ENCODE data around the gene SLC1A2. TPM values are rescaled to one million over a fixed set of nuclear protein-coding genes. Genes with fewer than 3 reads are reported as not detected.

Gene SLC1A2
- total and polyA plus RNA-seq, 2 of the 4 experiments (the other 2 are of a cell fraction): 0.15 to 0.54 TPM

- Histone ChIP-seq H3K4me3 (ENCODE audit: insufficient read depth, low read depth, low read length) (no peak overlapping the region), H4K91ac (ENCODE audit: insufficient read depth, low read depth, low read length) (no peak overlapping the region), H4K5ac (ENCODE audit: low read depth, low read length) (no peak overlapping the region), H3K27me3 (ENCODE audit: control insufficient read depth, insufficient read depth, low read length) (no peaks in the 10 kb centered on the region), H2BK120ac (ENCODE audit: low read depth, low read length) (peak overlapping the region; percentile 44; the same call in 1 of the 2 replicates), H3K14ac (replicated peaks; ENCODE audit: low read depth, low read length) (no peak overlapping the region), H3K9me1 (ENCODE audit: insufficient read depth, low read length) (no peaks in the 10 kb centered on the region), H4K8ac (ENCODE audit: low read depth in 2 of 2, low read length in 2 of 2) (no peak overlapping the region), H3K4ac (ENCODE audit: low read depth, low read length) (0 out of 2 replicates have a peak overlapping the region, but pooled peaks have one; percentile 18), H2BK5ac (ENCODE audit: low read depth, low read length, poor library complexity, severe bottlenecking) (peak overlapping the region; percentile 35), H3K23ac (ENCODE audit: low read depth, low read length) (no peak overlapping the region), H3K56ac (ENCODE audit: extremely low read depth, insufficient read depth, low read length) (no peak overlapping the region), H3K9me3 (ENCODE audit: control insufficient read depth, insufficient read depth, low read length) (peaks cover 3% of the 10 kb centered on the region; the same call in 1 of the 2 replicates), H3K18ac (ENCODE audit: low read depth, low read length) (peak overlapping the region; percentile 63; the same call in 1 of the 2 replicates), H2BK20ac (ENCODE audit: low read depth, low read length) (no peak overlapping the region), H4K20me1 (ENCODE audit: insufficient read depth, low read length) (no peaks in the 10 kb centered on the region), H3K27ac (ENCODE audit: insufficient read depth, low read length) (no peak overlapping the region), H3K79me1 (ENCODE audit: low read depth in 1 of 2, low read length in 2 of 2) (peaks cover 0 to 6% of the 10 kb centered on the region in 2 experiments; a peak in 1 of 4 replicates), H2AFZ (replicated peaks; ENCODE audit: low read length, poor library complexity) (no peak overlapping the region), H3K4me1 (ENCODE audit: control insufficient read depth, insufficient read depth, low read length) (peaks cover 13% of the 10 kb centered on the region), H2AK9ac (replicated peaks; ENCODE audit: low read depth, low read length, poor library complexity) (no peak overlapping the region), H2AK5ac (ENCODE audit: low read depth, low read length) (no peak overlapping the region), H3K36me3 (ENCODE audit: control insufficient read depth, insufficient read depth, low read length) (peaks cover 16% of the 10 kb centered on the region), H3K9ac (ENCODE audit: low read depth, low read length) (no peak overlapping the region), H2BK15ac (ENCODE audit: low read depth, low read length) (peak overlapping the region; percentile 59; the same call in 1 of the 3 replicates), H3K4me2 (ENCODE audit: low read depth, low read length) (no peak overlapping the region)
- WGBS, 2 experiments (ENCODE audit: extremely low coverage in 2 of 2, insufficient read length in 1 of 2): no CpG with 5 or more reads among the region's 3 CpGs
- ATAC-seq (ENCODE audit: low read depth) (peak; percentile 5; the same call in 1 of the 2 replicates), DNase-seq (peak; percentile 56)
- TF ChIP-seq SMC3 (IDR thresholded peaks at IDR 0.05; ENCODE audit: low read depth, low read length) (0 out of 2 replicates have a peak, but pooled peaks have one; percentile 4), POLR2A (IDR thresholded peaks at IDR 0.05; ENCODE audit: low read depth, low read length) (no peak)
- dilution Hi-C loops (cut with HindIII; ENCODE audit: low sequenced_read_pairs, unreplicated experiment): no loop called here
- no TSS peak for BruUV-seq (replicated peaks)
- ChIA-PET CTCF (interaction anchor here (1.1 to 1.5 kb wide), 2 partner anchors 71 to 308 kb away, joined by 3 read pairs; no protein-coding TSS in a partner anchor), POLR2A (ENCODE audit: unreplicated experiment) (interaction anchor here (0.6 kb wide), 1 partner anchor 24 kb away, joined by 9 read pairs; no protein-coding TSS in a partner anchor)
- in situ Hi-C loops (cut with MboI; ENCODE audit: low sequenced_read_pairs): loop anchor here (10.0 kb wide), 1 partner anchor 150 kb away; no protein-coding TSS in a partner anchor
- intact Hi-C loops (cut with micrococcal nuclease): loop anchor here (5.0 to 10.0 kb wide), 3 partner anchors 73 to 250 kb away; no protein-coding TSS in a partner anchor
Measured at GRCh38 chr11:35234460-35235156, 184.8 kb downstream of the SLC1A2 start.

Measured in IMR-90 (cell line).